Bronchial epithelial cell (primary cell): Measurements from ENCODE around the gene OSBPL7. TPM values are rescaled to one million over a fixed set of nuclear protein-coding genes. Genes with fewer than 3 reads are reported as not detected.

Experiments
- DNase-seq: peaks from one replicate; pipeline ENCODE4 v3.0.0-alpha.2; 2010; ENCODE audit warnings: low read depth
- FAIRE-seq: peaks from 2 replicates; lab custom pipeline; 2011; peaks lifted over from hg19 to GRCh38; lab: Jason Lieb, UNC
- H3K27me3 ChIP-seq: 2 replicates; pipeline ENCODE4 v1.5.1; 2011; ENCODE audit warnings: low read length; ENCODE audit not compliant: control insufficient read depth, insufficient read depth
- H3K36me3 ChIP-seq: 2 replicates; pipeline ENCODE4 v1.5.1; 2011; ENCODE audit warnings: low read length; ENCODE audit not compliant: control insufficient read depth, insufficient read depth
- H3K4me3 ChIP-seq: 2 replicates; pipeline ENCODE4 v1.5.1; 2011; ENCODE audit warnings: mild to moderate bottlenecking, low read depth, low read length, control low read depth
- total RNA-seq: library from RNA; depleted of rRNA; stranded (reverse); fragments of >200 nt; gene quantifications from 2 replicates; pipeline ENCODE4 v1.2.1, GENCODE V29; 2014
- TF ChIP-seq, protein P1 (sequence below): IDR thresholded peaks from 2 replicates; pipeline ENCODE4 v1.5.1; 2011; ENCODE audit warnings: mild to moderate bottlenecking, moderate library complexity, low read length, control low read depth, inconsistent platforms; ENCODE audit not compliant: insufficient read depth, severe bottlenecking

The OSBPL7 gene
- total RNA-seq, 1 donor from 2014 or later, result 1.3 TPM

DNA sequence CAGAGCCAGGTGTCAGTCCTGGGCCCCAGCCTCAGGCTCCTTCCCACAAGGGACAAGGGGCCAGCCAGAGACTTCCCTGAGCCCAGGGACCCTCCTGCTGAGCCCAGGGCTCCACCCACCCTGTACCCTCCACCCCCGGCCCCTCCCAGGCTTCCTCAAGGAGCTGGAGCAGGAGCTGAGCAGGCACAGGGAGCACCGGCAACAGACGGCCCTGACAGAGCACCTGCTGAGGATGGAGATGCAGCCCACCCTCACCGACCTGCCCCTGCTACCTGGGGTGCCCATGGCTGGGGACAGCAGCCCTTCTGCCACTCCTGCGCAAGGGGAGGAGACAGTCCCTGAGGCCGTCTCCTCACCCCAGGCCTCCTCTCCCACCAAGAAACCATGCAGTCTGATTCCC is 15.0 kb upstream of the OSBPL7 start:
- Histone ChIP-seq H3K4me3 (no peak overlapping the region), H3K27me3 (no peaks in the 10 kb centered on the region), H3K36me3 (peaks cover 9% of the 10 kb centered on the region)
- DNase-seq (no peak), FAIRE-seq (no peak)
- TF ChIP-seq, protein P1, sequence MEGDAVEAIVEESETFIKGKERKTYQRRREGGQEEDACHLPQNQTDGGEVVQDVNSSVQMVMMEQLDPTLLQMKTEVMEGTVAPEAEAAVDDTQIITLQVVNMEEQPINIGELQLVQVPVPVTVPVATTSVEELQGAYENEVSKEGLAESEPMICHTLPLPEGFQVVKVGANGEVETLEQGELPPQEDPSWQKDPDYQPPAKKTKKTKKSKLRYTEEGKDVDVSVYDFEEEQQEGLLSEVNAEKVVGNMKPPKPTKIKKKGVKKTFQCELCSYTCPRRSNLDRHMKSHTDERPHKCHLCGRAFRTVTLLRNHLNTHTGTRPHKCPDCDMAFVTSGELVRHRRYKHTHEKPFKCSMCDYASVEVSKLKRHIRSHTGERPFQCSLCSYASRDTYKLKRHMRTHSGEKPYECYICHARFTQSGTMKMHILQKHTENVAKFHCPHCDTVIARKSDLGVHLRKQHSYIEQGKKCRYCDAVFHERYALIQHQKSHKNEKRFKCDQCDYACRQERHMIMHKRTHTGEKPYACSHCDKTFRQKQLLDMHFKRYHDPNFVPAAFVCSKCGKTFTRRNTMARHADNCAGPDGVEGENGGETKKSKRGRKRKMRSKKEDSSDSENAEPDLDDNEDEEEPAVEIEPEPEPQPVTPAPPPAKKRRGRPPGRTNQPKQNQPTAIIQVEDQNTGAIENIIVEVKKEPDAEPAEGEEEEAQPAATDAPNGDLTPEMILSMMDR, result no peak

- Histone ChIP-seq H3K27me3 (no peaks in the 10 kb centered on the region), H3K4me3 (no peak overlapping the region), H3K36me3 (peaks cover 9% of the 10 kb centered on the region)
- TF ChIP-seq, protein P1, result no peak
- DNase-seq (no peak), FAIRE-seq (no peak)
Observed at GRCh38 chr17:47834756-47835155, 13.2 kb upstream of the OSBPL7 start.

- Histone ChIP-seq H3K36me3 (peaks cover 15% of the 10 kb centered on the region), H3K27me3 (no peaks in the 10 kb centered on the region), H3K4me3 (peak overlapping the region; percentile 90)
- TF ChIP-seq, protein P1, result no peak
- FAIRE-seq, result no peak
- no peak for DNase-seq
Observed at GRCh38 chr17:47831934-47832327, 10.3 kb upstream of the OSBPL7 start.

DNA sequence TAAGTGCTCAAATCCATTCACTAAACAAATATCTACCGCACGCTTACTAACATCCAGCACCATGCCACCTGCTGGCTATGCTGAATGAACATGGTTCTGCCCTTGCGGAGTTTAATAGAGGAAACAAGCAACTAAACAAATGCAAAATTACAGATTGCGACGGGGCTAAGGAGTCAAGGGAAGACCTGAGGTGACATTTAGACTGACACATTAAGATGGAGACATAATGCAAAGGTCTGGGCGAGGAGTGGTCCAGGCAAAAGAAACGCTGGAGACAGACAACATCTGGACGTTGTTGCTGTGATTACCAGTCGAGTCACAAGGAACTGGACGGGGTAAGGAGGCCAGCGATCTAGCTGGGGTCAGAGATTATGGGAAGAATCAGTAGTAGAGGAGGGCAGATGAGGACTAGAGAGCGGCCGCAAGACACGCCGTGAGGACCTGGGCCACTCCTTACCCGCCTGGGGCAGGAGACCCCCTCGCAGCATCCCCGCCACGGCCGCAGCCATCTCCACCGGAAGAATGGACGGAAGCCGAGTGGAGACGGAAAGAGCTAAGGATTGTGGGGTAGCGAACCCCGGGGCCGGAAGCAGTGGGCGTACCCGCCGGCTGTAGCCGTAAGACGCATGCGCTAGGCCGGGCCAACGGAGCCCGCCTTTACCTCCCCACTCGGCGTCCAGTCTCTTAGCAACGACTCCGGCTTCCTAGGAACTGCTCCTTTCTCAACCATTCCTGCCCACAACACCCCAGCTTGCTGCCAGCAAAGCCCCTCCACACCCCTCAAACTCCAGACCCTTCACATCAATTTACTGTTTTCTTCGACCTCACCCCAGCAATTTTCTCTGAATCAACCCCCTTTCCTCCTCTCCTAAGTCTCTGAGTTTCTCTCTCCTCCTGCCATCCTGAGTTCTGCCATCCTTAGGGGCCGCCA is 9.7 kb upstream of the OSBPL7 start, which contains the start of the genes LRRC46 and MRPL10:
Gene LRRC46 (plus strand): TSS at position 668 of the 931 bp plus-strand sequence. CDS start 320 bp downstream, outside the sequence.
Gene MRPL10 (minus strand): TSS at position 539 of the 931 bp plus-strand sequence. CDS start 30 bp downstream, at position 509.
- Histone ChIP-seq H3K36me3 (peaks cover 20% of the 10 kb centered on the region), H3K27me3 (no peaks in the 10 kb centered on the region), H3K4me3 (peak within 1 kb of the TSS; percentile 90)
- FAIRE-seq (no peak), DNase-seq (peak; percentile 85)
- TF ChIP-seq, protein P1, result peak; percentile 34

- Histone ChIP-seq H3K36me3 (peaks cover 19% of the 10 kb centered on the region), H3K27me3 (no peaks in the 10 kb centered on the region), H3K4me3 (peak overlapping the region; percentile 90)
- FAIRE-seq (no peak), DNase-seq (no peak)
- TF ChIP-seq, protein P1, result no peak
Observed at GRCh38 chr17:47830396-47831002, 8.9 kb upstream of the OSBPL7 start.
